Choroid plexus epithelial cell (primary cell): ENCODE results near the gene MAP3K14.

Experiments used
- DNase-seq: peaks from one replicate; pipeline ENCODE4 v3.0.0-alpha.2; 2010; ENCODE audit warnings: low read depth
- H3K4me3 ChIP-seq: 2 replicates; pipeline ENCODE4 v1.5.1; 2011; ENCODE audit warnings: low read depth, mild to moderate bottlenecking, control low read depth, low read length, moderate library complexity
- TF ChIP-seq, protein P1 (sequence below): conservative IDR thresholded peaks from 2 replicates; pipeline ENCODE4 v1.5.1; 2011; ENCODE audit warnings: low read depth, mild to moderate bottlenecking, control low read depth, inconsistent platforms, low read length, moderate library complexity

The MAP3K14 gene

DNA sequence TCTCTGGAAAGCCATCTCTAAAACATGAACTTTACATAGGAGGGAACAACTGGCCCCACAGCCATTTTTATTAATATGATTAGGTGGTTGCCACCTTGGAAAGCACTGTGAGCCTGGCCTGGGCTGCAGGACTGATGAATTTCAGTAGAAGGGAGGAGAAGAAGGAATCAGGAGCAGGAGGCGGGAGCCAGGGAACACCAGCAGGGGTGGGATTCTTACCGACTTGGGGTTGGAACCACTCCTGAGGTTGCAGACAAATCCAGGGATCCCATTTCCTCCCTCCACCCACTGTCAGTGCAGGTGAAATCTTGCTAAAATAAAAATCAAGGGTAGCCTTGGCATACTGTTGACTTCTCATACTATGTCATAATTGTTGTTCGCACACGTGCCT is 16.9 kb upstream of the MAP3K14 start:
- DNase-seq = no peak
- no peak overlapping the region for H3K4me3 ChIP-seq
- TF ChIP-seq, protein P1, sequence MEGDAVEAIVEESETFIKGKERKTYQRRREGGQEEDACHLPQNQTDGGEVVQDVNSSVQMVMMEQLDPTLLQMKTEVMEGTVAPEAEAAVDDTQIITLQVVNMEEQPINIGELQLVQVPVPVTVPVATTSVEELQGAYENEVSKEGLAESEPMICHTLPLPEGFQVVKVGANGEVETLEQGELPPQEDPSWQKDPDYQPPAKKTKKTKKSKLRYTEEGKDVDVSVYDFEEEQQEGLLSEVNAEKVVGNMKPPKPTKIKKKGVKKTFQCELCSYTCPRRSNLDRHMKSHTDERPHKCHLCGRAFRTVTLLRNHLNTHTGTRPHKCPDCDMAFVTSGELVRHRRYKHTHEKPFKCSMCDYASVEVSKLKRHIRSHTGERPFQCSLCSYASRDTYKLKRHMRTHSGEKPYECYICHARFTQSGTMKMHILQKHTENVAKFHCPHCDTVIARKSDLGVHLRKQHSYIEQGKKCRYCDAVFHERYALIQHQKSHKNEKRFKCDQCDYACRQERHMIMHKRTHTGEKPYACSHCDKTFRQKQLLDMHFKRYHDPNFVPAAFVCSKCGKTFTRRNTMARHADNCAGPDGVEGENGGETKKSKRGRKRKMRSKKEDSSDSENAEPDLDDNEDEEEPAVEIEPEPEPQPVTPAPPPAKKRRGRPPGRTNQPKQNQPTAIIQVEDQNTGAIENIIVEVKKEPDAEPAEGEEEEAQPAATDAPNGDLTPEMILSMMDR = no peak

DNA sequence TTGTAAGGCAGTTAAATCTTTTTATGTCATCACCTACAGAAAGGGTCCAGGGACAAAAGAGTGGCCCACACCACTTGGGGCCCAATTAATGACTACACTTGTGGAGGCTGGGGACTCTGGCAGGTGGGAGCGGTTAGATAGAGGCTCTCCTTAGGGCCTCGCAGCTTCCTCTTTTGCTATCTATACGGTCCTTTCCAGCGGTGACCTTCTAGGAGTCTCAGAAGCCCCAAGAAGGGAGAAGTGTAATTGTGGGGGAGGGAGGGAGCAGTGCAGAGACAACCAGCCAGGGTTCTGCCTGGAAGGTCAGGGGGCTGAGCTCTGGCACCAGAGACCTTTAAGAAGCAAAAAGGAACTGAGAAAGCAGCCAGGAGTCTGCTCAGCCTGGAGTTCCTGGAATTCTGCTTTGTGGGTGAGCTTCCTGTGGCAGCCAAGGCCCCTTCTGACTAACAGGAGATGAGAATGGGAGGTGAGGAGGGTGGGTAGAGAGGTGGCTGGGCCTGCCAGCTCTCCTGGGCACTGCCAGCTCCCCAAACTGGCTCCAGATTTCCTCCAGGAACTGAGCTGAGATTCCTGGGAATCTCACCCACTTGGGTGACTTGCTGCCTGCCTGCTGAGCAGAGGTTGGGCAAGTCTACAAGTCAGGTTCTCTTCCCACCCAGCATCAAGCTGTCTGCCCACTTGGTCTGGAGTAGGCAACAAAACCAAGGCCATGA is 16.3 kb upstream of the MAP3K14 start:
- no peak overlapping the region for H3K4me3 ChIP-seq

DNA sequence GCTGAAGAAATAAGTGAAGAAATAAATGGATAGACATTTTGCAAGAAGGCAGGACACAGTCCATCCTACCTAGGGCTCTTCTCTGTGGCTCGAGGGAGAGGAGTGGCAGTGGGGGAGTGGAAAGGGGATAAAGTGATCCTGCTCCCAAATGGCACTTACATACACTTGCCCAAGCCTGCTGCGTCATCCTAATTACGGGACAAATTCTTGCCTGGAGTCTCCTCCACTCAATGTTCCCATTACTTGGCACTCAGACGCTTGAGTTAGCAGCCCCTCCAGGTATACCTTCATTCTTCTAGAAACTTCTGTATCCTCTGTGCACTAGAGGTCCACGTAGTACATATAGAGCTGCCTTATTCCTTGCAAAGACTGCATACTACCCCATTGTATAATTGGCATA is 15.7 kb upstream of the MAP3K14 start:
- TF ChIP-seq, protein P1 = no peak
- no peak overlapping the region for H3K4me3 ChIP-seq
- DNase-seq = no peak

More for the DNA sequence above, 16.3 kb upstream of the MAP3K14 start:
- TF ChIP-seq, protein P1 = no peak
- DNase-seq = no peak

DNA sequence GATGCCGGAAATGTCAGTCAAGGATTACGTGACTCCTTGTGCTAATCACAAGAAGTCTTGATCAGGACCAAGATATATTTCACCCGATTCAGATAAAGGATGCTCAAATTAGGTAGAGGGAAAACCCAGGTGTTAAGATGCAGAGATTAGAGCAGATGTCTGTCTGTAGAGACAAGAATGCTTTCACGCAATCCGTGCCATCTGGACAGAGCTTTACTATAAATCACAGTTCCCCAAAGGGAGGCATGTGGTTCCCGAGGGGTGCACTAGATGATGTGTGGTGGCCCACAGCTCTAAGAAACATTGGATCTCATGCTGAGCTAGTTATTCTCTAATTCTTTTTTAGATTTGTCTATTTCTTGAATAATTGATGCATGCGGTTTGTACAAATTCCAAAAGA is 9.8 kb upstream of the MAP3K14 start:
- TF ChIP-seq, protein P1 = no peak
- no peak for DNase-seq

DNA sequence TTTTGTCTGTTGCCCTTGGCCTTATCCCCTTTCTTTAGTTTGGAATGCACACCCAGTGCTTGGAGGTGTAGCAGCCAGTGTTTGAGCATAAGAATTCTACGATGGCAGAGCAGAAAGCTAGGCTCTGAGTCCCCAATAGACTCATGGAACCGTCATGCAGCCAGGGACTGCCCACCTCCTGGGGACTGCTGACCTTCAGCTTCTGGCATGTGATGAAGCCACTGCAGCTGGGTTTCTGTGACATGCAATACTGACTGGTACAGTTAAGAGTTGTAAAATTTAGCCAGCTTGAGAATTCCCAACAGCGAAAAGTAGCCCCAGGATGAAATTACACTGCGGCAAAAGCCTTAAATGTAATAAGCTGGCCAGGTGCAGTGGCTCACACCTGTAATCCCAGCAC is 9.0 kb upstream of the MAP3K14 start:
- TF ChIP-seq, protein P1 = no peak
- no peak for DNase-seq
- H3K4me3 ChIP-seq = no peak overlapping the region

More for the DNA sequence above, 9.8 kb upstream of the MAP3K14 start:
- H3K4me3 ChIP-seq = no peak overlapping the region

DNA sequence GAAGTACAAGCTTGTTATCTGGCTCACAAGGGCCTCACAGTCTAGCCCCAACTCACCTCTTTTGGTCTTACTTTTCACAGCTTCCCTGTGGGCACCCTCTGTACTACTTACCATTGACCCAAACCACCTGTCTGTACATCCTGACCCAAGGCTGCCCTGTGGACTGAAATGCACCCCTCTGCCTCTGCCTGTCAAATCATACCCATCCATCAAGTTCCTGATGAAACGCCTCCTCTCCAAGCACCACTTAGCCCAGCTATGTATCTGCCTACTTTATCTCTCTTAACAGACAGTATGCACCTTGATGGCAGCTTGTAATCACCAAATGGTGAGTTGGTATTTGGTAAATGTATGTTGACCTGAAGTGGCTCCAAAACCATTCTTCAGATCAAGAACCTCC is 7.5 kb upstream of the MAP3K14 start:
- no peak overlapping the region for H3K4me3 ChIP-seq
- no peak for DNase-seq
- TF ChIP-seq, protein P1 = no peak

DNA sequence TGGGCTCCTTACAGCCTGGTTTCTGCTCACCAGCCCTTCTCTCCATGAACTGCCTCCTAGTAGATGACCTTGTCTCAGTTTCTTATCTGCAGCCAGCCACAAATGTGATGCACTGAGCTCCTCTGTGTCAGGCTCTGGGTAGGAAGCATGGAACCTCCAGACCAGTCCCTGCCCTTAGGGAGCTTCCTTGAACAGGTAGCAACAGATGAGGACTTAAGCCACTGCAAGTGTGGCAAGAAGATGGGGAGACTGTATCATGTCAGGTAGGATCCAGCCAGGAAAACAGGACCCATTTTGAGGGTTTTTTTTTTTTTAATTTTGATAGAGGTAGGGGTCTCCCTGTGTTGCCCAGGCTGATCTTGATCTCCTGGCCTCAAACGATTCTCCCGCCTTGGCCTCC is 5.3 kb upstream of the MAP3K14 start:
- TF ChIP-seq, protein P1 = no peak
- no peak overlapping the region for H3K4me3 ChIP-seq
- DNase-seq = no peak
